Measurements from ENCODE around the gene ZMYM1.

ZMYM1 gene

DNA sequence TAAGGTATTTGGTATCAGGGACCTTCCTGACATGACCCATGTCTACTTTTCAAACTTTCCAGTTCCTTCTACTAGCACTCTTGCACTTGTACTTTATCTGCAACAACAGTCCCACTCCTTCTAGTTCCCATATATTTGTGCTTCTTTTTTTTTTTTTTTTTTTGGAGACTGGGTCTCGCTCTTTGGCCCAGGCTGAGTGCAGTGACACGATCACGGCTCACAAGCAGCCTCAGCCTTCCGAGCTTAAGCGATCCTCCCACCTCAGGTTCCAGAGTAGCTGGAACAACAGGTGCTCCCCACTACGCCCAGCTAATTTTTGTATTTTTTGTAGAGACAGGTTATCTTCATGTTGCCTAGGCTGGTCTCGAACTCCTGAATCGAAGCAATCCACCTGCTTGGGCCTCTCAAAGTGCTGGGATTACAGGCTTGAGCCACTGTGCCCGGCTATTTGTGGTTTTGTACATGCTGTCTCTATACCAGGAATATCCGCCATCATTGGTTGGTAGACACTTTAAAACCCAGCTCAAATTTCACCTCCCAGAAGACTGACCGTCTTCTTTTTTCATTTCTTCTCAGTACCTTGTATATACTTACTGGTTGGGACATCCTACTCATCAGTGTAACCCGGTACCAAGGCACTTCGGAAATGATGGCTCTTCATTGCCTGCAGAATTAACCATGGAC, 1.1 kb downstream of the ZMYM1 start:
- TF ChIP-seq RARB (CRISPR knock-in tag; IDR thresholded peaks at IDR 0.05) = no peak
- no peak for TF ChIP-seq ZNF70 (CRISPR knock-in tag; IDR thresholded peaks at IDR 0.05)
- TF ChIP-seq, protein P1, sequence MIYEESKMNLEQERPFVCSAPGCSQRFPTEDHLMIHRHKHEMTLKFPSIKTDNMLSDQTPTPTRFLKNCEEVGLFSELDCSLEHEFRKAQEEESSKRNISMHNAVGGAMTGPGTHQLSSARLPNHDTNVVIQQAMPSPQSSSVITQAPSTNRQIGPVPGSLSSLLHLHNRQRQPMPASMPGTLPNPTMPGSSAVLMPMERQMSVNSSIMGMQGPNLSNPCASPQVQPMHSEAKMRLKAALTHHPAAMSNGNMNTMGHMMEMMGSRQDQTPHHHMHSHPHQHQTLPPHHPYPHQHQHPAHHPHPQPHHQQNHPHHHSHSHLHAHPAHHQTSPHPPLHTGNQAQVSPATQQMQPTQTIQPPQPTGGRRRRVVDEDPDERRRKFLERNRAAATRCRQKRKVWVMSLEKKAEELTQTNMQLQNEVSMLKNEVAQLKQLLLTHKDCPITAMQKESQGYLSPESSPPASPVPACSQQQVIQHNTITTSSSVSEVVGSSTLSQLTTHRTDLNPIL (CRISPR knock-in tag; IDR thresholded peaks at IDR 0.05; ENCODE audit: low read depth) = no peak
- TF ChIP-seq ZFP30 (CRISPR knock-in tag; IDR thresholded peaks at IDR 0.05) = no peak
- no peak for TF ChIP-seq CSDC2 (CRISPR knock-in tag; IDR thresholded peaks at IDR 0.05)
- no peak for TF ChIP-seq TOX (CRISPR knock-in tag; IDR thresholded peaks at IDR 0.05; ENCODE audit: borderline replicate concordance)
- TF ChIP-seq PPARA (CRISPR knock-in tag; IDR thresholded peaks at IDR 0.05; ENCODE audit: borderline replicate concordance) = no peak
- TF ChIP-seq SNAI2 (CRISPR knock-in tag; IDR thresholded peaks at IDR 0.05) = no peak
- TF ChIP-seq, protein P2, sequence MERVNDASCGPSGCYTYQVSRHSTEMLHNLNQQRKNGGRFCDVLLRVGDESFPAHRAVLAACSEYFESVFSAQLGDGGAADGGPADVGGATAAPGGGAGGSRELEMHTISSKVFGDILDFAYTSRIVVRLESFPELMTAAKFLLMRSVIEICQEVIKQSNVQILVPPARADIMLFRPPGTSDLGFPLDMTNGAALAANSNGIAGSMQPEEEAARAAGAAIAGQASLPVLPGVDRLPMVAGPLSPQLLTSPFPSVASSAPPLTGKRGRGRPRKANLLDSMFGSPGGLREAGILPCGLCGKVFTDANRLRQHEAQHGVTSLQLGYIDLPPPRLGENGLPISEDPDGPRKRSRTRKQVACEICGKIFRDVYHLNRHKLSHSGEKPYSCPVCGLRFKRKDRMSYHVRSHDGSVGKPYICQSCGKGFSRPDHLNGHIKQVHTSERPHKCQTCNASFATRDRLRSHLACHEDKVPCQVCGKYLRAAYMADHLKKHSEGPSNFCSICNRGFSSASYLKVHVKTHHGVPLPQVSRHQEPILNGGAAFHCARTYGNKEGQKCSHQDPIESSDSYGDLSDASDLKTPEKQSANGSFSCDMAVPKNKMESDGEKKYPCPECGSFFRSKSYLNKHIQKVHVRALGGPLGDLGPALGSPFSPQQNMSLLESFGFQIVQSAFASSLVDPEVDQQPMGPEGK (CRISPR knock-in tag; IDR thresholded peaks at IDR 0.05; ENCODE audit: borderline replicate concordance) = no peak
- no peak for TF ChIP-seq ZNF565 (CRISPR knock-in tag; conservative IDR thresholded peaks at IDR 0.05; ENCODE audit: low read depth)
- TF ChIP-seq ZNF8 (CRISPR knock-in tag; IDR thresholded peaks at IDR 0.05) = no peak
- TF ChIP-seq BACH2 (CRISPR knock-in tag; IDR thresholded peaks at IDR 0.05; ENCODE audit: borderline replicate concordance) = no peak
- TF ChIP-seq, protein P3, sequence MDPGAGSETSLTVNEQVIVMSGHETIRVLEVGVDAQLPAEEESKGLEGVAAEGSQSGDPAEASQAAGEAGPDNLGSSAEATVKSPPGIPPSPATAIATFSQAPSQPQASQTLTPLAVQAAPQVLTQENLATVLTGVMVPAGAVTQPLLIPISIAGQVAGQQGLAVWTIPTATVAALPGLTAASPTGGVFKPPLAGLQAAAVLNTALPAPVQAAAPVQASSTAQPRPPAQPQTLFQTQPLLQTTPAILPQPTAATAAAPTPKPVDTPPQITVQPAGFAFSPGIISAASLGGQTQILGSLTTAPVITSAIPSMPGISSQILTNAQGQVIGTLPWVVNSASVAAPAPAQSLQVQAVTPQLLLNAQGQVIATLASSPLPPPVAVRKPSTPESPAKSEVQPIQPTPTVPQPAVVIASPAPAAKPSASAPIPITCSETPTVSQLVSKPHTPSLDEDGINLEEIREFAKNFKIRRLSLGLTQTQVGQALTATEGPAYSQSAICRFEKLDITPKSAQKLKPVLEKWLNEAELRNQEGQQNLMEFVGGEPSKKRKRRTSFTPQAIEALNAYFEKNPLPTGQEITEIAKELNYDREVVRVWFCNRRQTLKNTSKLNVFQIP (CRISPR knock-in tag; IDR thresholded peaks at IDR 0.05; ENCODE audit: borderline replicate concordance, low read depth) = no peak
- ATAC-seq = no peak

DNA sequence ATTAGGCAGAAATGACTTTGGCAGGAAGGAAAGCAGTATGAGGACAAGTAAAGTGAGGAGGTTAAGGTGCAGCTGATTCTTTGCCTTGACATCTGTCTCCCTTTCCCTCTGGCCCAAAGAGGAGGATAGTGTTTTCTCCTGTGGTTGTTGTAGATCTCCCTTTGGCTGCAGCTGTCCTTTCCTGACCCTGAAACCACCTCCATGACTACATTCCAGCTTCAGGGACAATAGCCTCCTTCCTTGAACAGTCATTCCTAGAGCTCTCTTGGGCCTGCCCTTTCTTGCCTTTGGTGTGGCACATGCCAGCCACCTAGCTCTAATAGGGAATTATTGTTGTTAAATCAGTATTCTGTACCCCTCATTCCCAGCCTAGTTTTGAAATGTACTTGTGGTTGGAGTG, 6.2 kb downstream of the ZMYM1 start:
- TF ChIP-seq, protein P4, sequence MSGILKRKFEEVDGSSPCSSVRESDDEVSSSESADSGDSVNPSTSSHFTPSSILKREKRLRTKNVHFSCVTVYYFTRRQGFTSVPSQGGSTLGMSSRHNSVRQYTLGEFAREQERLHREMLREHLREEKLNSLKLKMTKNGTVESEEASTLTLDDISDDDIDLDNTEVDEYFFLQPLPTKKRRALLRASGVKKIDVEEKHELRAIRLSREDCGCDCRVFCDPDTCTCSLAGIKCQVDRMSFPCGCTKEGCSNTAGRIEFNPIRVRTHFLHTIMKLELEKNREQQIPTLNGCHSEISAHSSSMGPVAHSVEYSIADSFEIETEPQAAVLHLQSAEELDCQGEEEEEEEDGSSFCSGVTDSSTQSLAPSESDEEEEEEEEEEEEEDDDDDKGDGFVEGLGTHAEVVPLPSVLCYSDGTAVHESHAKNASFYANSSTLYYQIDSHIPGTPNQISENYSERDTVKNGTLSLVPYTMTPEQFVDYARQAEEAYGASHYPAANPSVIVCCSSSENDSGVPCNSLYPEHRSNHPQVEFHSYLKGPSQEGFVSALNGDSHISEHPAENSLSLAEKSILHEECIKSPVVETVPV (CRISPR knock-in tag; IDR thresholded peaks at IDR 0.05) = no peak
- no peak for TF ChIP-seq CSDC2 (CRISPR knock-in tag; IDR thresholded peaks at IDR 0.05)
- no peak for TF ChIP-seq TCF4 (CRISPR knock-in tag; IDR thresholded peaks at IDR 0.05; ENCODE audit: borderline replicate concordance)
- TF ChIP-seq, protein P3 (CRISPR knock-in tag; IDR thresholded peaks at IDR 0.05; ENCODE audit: borderline replicate concordance, low read depth) = no peak
- TF ChIP-seq, protein P2 (CRISPR knock-in tag; IDR thresholded peaks at IDR 0.05; ENCODE audit: borderline replicate concordance) = no peak
- no peak for TF ChIP-seq PPARA (CRISPR knock-in tag; IDR thresholded peaks at IDR 0.05; ENCODE audit: borderline replicate concordance)
- TF ChIP-seq, protein P5, sequence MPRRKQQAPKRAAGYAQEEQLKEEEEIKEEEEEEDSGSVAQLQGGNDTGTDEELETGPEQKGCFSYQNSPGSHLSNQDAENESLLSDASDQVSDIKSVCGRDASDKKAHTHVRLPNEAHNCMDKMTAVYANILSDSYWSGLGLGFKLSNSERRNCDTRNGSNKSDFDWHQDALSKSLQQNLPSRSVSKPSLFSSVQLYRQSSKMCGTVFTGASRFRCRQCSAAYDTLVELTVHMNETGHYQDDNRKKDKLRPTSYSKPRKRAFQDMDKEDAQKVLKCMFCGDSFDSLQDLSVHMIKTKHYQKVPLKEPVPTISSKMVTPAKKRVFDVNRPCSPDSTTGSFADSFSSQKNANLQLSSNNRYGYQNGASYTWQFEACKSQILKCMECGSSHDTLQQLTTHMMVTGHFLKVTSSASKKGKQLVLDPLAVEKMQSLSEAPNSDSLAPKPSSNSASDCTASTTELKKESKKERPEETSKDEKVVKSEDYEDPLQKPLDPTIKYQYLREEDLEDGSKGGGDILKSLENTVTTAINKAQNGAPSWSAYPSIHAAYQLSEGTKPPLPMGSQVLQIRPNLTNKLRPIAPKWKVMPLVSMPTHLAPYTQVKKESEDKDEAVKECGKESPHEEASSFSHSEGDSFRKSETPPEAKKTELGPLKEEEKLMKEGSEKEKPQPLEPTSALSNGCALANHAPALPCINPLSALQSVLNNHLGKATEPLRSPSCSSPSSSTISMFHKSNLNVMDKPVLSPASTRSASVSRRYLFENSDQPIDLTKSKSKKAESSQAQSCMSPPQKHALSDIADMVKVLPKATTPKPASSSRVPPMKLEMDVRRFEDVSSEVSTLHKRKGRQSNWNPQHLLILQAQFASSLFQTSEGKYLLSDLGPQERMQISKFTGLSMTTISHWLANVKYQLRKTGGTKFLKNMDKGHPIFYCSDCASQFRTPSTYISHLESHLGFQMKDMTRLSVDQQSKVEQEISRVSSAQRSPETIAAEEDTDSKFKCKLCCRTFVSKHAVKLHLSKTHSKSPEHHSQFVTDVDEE (CRISPR knock-in tag; IDR thresholded peaks at IDR 0.05) = no peak
- no peak for TF ChIP-seq ZNF70 (CRISPR knock-in tag; IDR thresholded peaks at IDR 0.05)
- TF ChIP-seq, protein P1 (CRISPR knock-in tag; IDR thresholded peaks at IDR 0.05; ENCODE audit: low read depth) = no peak
- TF ChIP-seq OSR1 (CRISPR knock-in tag; IDR thresholded peaks at IDR 0.05) = no peak
- peak; percentile 44; the same call in 2 of the 3 replicates for ATAC-seq
